Mesenteric fat pad (tissue), 1 donor: ENCODE results near the gene TSSK2. TPM values are rescaled to one million over a fixed set of nuclear protein-coding genes. Genes with fewer than 3 reads are reported as not detected.

ENCODE experiments used
- DNase-seq: peaks from one replicate; pipeline ENCODE4 v3.0.0-alpha.2; 2020; ENCODE audit warnings: low spot score
- total RNA-seq: library from RNA; stranded (reverse); fragmentation: NEBNext Ultra II Directional; extraction: Animal tissue kit (Norgen Biotek cat#: 25700); gene quantifications from one replicate; pipeline ENCODE4 v1.2.1, GENCODE V29; 2021
- donor health status: DM: yes; HTN: yes; CAD: no.

Gene TSSK2
- total RNA-seq, 1 donor from 2014 or later: not detected

DNA sequence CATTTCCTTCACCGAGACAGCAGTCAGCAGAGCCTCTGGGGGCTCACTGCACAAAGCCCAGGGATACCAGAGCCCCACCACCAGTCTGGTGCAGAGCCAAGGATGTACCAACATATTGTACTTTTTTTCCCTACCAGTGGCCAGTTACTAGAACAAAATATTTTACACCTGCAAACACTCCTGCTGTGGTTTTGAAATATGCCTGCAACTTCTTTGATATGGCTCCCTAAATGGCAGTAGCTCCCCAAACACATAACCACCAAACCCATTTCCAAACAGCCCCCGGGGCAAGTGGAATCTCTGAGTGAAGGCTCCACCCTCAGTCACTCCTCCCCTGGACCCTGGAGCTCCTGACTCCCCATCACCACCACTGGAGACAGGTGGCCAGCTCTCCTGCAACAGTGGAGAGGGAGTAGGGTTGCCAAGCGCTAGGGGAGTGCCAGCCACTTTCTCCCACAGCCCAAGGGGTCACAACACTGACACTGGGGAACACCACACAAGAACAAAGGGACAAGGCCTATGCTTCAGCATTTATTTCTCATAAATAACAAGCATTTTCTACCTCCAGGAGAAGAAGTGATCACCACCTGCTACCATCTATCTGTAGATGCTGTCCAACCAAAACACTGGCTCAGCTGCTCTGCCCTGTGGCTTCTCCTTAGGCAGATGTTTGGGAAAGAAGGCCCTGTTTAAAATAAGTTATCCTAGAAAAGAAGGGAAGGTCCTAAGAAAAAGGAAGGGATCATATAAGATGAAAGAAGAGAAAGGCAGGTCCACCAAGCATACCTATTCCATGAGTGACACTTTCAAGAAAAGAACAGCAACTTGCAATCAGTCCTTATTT is 24.0 kb upstream of the TSSK2 start:
- peak; percentile 41 for DNase-seq

GRCh38 chr22:19107730-19108074 is 23.4 kb upstream of the TSSK2 start:
- DNase-seq: peak; percentile 30

- peak; percentile 4 for DNase-seq
These were observed 22.3 kb upstream of the TSSK2 start for GRCh38 chr22:19108807-19109197.

- DNase-seq: peak; percentile 3
These were observed 21.7 kb upstream of the TSSK2 start for GRCh38 chr22:19109198-19110063.

DNA sequence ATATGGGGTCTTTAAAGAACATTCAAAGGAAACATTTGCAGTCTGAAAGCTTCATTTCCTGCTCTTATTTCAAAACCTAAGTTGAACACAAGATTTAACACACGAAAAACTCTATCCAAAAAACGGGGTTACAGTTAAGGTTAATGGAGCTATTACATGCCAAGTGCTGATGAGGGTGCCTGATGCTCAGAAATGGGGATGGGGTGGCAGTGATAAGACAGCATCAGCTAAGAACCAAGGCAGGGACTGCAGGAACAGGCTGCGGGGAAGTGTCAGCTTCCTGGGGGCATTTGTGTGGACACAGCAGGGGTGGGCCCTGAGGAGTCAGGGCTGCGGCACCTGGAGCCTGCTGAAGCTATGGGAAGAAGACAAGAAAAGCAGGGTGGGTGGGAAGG is 21.0 kb upstream of the TSSK2 start:
- DNase-seq: peak; percentile 33

DNA sequence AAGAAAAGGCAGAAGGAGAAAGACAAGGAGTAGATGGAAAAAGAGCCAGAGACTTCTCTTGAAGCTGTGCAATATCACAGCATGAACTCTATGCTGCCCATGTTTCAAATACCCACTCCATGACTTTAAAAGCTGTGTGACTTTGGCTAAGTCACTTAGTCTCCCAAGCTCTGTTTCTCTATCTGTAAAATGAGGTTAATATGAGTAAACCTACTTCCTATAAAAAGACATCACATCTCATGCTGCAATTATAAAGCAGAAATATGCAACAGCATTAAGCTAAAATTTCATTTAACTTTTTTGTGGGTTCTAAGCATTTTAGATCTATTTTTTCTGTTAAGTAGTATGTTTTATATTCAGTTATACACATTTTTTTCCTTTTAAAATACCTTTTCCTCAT is 20.5 kb upstream of the TSSK2 start:
- DNase-seq: no peak

DNA sequence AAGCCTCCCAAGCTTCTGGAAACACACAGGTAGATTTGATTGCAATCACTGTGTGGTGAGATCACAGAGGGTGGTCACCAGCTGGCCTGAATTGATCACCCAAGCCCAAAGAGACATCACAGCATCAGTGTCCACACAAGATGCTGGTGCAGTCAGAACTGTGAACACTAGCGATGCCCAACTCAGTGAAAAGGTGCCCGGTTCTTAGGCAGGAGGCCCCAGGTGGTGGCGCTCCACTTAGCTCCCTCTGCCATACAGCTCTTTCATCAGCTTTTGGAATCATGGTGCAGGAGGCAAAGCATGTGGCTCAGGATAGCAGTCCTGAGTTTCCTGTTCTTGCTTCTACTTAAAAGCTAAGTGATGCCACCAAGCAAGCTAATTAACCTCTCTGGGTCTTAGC is 20.0 kb upstream of the TSSK2 start:
- DNase-seq: no peak

- no peak for DNase-seq
These were observed 19.5 kb upstream of the TSSK2 start for GRCh38 chr22:19111584-19111983.

GRCh38 chr22:19113429-19113828 is 17.7 kb upstream of the TSSK2 start:
- DNase-seq: no peak

GRCh38 chr22:19114984-19115552 is 16.0 kb upstream of the TSSK2 start:
- no peak for DNase-seq

DNA sequence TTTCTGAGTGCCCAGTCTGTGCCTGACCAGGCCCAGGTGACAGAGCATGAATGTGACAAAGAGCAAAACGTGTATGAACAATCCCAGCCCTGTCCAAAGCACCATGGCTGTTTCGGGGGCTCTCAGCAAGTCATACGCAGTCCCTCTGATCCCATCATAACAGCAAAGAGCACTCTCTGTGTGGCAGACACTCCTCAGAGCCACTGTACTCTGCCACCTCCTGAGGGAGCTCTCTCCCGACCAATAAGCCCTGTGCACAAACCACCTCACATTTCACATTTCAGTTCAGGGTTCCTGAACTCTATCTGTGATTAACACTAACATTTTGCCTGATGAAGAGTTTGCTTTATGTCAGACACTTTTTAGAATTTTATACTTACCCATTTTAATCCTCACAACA is 15.5 kb upstream of the TSSK2 start:
- no peak for DNase-seq

DNA sequence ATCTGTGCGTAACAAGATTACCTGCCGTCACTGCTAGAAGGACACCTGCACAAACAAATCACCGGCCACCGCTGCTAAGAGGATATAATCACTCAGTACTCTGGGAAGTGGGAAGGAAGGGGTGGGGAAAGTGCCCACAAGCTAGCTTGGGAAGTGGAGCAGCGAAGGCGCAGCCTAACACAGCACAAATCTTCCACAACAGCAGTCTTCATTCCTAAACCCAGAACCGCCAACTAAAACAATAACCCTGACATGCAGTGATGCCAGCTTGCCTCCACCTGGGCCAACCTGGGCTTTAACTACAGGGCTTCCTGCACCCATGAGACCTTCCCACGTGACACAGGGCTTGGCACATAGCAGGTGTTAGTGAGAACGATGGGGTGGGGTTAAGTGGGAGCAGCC is 14.0 kb upstream of the TSSK2 start:
- DNase-seq: no peak

DNA sequence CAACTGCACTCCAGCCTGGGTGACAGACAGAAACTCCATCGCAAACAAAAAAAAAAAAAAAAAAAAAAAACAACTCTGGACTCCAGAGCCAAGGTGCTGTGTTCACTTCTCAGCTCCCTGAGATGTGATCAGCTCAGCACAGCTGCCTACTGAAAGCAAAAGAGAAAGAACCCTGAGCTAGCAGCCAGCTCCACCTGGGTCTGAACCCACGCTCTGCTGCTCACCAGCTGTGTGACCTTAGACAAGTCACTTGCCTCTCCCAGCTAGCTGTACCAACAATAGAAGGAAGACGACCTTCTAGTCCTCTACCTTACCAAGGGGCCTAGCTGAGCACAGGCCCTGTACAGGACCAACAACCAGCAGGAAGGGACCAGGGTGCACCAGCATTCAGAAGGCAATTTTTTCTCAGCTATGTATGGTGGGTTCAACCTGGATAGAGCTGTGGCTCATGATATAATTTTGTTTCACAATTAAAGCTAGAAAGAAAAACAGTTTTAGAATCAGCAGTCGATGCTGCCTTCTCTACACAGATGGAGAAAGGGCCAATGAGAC is 12.7 kb upstream of the TSSK2 start:
- DNase-seq: no peak

DNA sequence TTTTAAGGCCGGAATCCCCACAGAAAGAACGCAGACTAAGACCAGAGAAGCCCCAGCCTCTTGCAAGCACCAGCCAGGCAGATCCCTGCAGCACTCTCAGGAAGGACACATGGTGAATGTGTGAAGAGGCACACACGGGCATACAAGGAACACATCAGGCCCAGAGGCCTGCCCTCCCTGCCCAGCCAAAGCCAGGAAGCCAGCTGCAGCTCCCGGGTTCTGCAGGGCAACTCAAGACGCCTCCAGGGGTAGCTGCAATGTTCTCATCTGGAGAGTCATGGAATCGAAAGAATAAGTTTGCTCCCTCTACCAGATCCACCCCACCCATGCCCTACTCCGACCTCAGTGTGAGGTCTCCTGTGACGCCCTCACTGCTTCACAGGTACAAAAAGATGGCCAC is 11.2 kb upstream of the TSSK2 start:
- DNase-seq: no peak

GRCh38 chr22:19120829-19121630 is 10.1 kb upstream of the TSSK2 start:
- DNase-seq: no peak

- DNase-seq: no peak
These were observed 9.4 kb upstream of the TSSK2 start for GRCh38 chr22:19121631-19122142.

GRCh38 chr22:19122143-19122751 is 8.9 kb upstream of the TSSK2 start, which contains the start of gene DGCR2:
DGCR2 (minus strand) TSS chr22:19122412; CDS start chr22:19122206, 206 bp downstream.
- DNase-seq: peak; percentile 98

DNA sequence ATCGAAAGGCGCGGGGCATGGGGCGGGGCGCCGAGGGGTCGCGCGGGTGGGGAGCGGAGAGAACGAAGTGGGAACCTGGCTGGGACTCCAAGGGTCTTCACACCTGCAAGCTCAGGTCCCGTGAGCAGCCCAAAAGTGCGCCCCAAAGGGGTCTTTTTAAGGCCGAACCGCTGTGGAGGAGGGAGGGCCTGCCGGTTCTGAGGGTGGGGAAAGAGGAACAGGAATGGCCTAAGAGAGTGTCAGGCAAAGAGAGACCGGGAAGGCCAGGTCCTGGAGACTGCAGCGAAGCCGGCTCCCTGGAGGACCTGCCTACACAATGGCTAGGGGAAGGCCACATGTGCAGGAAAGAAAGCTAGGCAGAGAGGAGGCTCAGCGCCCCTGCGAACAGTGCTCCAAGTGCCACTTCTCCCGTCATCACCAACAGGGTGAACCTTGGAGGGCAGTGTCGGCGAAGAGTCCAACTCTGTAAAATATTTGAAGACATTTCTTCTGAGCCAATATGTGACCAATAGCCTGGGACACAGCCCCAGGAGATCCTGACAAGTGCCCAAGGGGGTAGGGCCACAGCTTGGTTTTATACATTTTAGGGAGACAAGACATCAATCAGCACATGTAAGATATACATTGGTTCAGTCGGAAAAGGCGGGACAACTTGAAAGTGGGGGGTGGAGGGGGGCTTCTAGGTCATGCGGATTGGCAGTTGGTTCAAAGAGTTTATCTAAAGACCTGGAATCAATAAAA is 8.2 kb upstream of the TSSK2 start:
- DNase-seq: no peak

DNA sequence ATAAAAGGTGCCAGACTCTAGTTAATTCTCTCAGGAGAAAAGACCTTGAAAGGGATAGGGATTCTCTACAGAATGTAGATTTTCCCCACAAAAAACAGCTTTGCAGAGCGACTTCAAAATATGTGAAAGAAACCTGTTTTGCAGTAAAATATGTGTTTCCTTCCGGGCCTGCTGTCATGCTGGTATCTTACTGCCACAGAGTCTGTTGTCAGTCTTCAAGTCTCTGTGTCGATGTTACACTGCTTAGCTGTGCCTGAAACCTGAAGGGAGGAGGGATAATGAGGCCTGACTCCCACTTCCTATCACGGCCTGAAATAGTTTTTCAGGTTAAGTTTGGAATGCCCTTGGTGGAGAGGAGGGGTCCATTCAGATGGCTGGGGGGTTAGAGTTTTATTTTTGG is 7.2 kb upstream of the TSSK2 start:
- DNase-seq: no peak

- DNase-seq: no peak
These were observed 6.7 kb upstream of the TSSK2 start for GRCh38 chr22:19124377-19124776.
